Measurements from ENCODE around the gene BID.

DNA sequence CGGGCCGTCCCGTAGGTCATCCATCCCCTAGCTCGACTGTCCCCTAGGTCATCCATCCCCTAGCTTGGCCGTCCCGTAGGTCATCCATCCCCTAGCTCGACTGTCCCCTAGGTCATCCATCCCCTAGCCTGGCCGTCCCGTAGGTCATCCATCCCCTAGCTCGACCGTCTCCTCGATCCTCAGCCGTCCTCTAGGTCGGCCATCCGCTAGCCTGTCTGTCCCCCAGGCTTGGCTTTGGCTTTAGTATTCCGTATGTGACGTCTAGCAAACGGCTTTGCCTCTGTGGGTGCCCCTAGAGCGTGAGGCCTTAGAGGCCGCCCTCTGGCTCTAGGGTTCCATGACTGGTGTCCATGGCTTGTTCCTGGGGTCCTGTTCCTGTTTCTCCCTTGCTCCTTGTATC lies 40.6 kb upstream of the BID start:
- TF ChIP-seq, protein P1, sequence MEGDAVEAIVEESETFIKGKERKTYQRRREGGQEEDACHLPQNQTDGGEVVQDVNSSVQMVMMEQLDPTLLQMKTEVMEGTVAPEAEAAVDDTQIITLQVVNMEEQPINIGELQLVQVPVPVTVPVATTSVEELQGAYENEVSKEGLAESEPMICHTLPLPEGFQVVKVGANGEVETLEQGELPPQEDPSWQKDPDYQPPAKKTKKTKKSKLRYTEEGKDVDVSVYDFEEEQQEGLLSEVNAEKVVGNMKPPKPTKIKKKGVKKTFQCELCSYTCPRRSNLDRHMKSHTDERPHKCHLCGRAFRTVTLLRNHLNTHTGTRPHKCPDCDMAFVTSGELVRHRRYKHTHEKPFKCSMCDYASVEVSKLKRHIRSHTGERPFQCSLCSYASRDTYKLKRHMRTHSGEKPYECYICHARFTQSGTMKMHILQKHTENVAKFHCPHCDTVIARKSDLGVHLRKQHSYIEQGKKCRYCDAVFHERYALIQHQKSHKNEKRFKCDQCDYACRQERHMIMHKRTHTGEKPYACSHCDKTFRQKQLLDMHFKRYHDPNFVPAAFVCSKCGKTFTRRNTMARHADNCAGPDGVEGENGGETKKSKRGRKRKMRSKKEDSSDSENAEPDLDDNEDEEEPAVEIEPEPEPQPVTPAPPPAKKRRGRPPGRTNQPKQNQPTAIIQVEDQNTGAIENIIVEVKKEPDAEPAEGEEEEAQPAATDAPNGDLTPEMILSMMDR (IDR thresholded peaks at IDR 0.05; ENCODE audit: borderline replicate concordance, extremely low read depth, low read length, poor library complexity, severe bottlenecking) = no peak
- TF ChIP-seq EZH2 (IDR thresholded peaks at IDR 0.05; ENCODE audit: borderline replicate concordance, low read depth, low read length, severe bottlenecking) = no peak
